Loucy (cell line): ENCODE results near the gene IL24.

Experiments
- H2AFZ ChIP-seq: fragments of 200-600 bp; sonication (generic); 2 replicates; pipeline ENCODE4 v1.6.0; 2016; ENCODE audit warnings: antibody characterized with exemption, mild to moderate bottlenecking, low read length, moderate library complexity
- H3F3A ChIP-seq: fragments of 200-600 bp; 2 replicates; pipeline ENCODE4 v1.6.0; 2016; ENCODE audit warnings: antibody characterized with exemption, low read depth, mild to moderate bottlenecking
- H3K27me3 ChIP-seq: fragments of 200-600 bp; sonication (generic); 2 replicates; pipeline ENCODE4 v1.6.1; 2014; ENCODE audit warnings: low read length, mild to moderate bottlenecking; ENCODE audit not compliant: insufficient read depth, poor library complexity, severe bottlenecking
- H3K36me3 ChIP-seq: fragments of 200-600 bp; sonication (generic); 2 replicates; pipeline ENCODE4 v1.6.1; 2016; ENCODE audit warnings: low read length; ENCODE audit not compliant: insufficient read depth
- H3K4me1 ChIP-seq: fragments of 200-600 bp; sonication (generic); 2 replicates; pipeline ENCODE4 v1.5.1; 2014; ENCODE audit warnings: low read length, mild to moderate bottlenecking; ENCODE audit not compliant: insufficient read depth, poor library complexity, severe bottlenecking
- H3K4me2 ChIP-seq: fragments of 200-600 bp; sonication (generic); 2 replicates; pipeline ENCODE4 v1.6.0; 2014; ENCODE audit warnings: antibody characterized with exemption, low read length, low read depth, mild to moderate bottlenecking; ENCODE audit not compliant: poor library complexity, severe bottlenecking
- H3K4me3 ChIP-seq: fragments of 200-600 bp; sonication (generic); 2 replicates; pipeline ENCODE4 v1.5.1; 2014; ENCODE audit warnings: low read length, mild to moderate bottlenecking, mixed read lengths; ENCODE audit not compliant: poor library complexity, severe bottlenecking
- H3K79me2 ChIP-seq: fragments of 200-600 bp; sonication (generic); 2 replicates; pipeline ENCODE4 v1.6.1; 2014; ENCODE audit warnings: low read length; ENCODE audit not compliant: insufficient read depth
- H3K9ac ChIP-seq: fragments of 200-600 bp; sonication (generic); 2 replicates; pipeline ENCODE4 v1.6.0; 2014; ENCODE audit warnings: mild to moderate bottlenecking, low read depth, low read length, moderate library complexity; ENCODE audit not compliant: poor library complexity, severe bottlenecking
- H3K9me2 ChIP-seq: fragments of 200-600 bp; sonication (generic); replicated peaks from 2 replicates; pipeline ENCODE4 v1.6.1; 2016; ENCODE audit warnings: low read depth, low read length, mixed read lengths
- H3K9me3 ChIP-seq: fragments of 200-600 bp; sonication (generic); 2 replicates; pipeline ENCODE4 v1.6.1; 2014; ENCODE audit warnings: mild to moderate bottlenecking, antibody characterized with exemption, low read length, low read depth; ENCODE audit not compliant: insufficient read depth
- H4K20me1 ChIP-seq: fragments of 200-600 bp; sonication (generic); 2 replicates; pipeline ENCODE4 v1.6.0; 2014; ENCODE audit warnings: antibody characterized with exemption, low read length, mild to moderate bottlenecking; ENCODE audit not compliant: insufficient read depth, poor library complexity, severe bottlenecking
- EZH2phosphoT487 ChIP-seq: fragments of 200-600 bp; IDR thresholded peaks from 2 replicates; pipeline ENCODE4 v1.6.1; 2018; ENCODE audit warnings: antibody characterized with exemption, mild to moderate bottlenecking, moderate library complexity, borderline replicate concordance
- TF ChIP-seq, protein P1 (sequence below): fragments of 200-600 bp; sonication (generic); conservative IDR thresholded peaks from 2 replicates; pipeline ENCODE4 v1.5.1; 2014; ENCODE audit warnings: mild to moderate bottlenecking, antibody characterized with exemption, low read length

IL24 gene

GRCh38 chr1:206916000-206916709 is 18.9 kb downstream of the IL24 start:
- Histone ChIP-seq H3K9me2 (no peaks in the 10 kb centered on the region), H3F3A (no peaks in the 10 kb centered on the region), H3K4me1 (peaks cover 5% of the 10 kb centered on the region), H4K20me1 (no peaks in the 10 kb centered on the region), H3K4me2 (no peak overlapping the region), H2AFZ (no peak overlapping the region), H3K9ac (no peak overlapping the region), H3K79me2 (no peaks in the 10 kb centered on the region), H3K36me3 (no peaks in the 10 kb centered on the region), H3K4me3 (no peak overlapping the region), H3K27me3 (no peaks in the 10 kb centered on the region), H3K9me3 (no peaks in the 10 kb centered on the region)
- TF ChIP-seq, protein P1, sequence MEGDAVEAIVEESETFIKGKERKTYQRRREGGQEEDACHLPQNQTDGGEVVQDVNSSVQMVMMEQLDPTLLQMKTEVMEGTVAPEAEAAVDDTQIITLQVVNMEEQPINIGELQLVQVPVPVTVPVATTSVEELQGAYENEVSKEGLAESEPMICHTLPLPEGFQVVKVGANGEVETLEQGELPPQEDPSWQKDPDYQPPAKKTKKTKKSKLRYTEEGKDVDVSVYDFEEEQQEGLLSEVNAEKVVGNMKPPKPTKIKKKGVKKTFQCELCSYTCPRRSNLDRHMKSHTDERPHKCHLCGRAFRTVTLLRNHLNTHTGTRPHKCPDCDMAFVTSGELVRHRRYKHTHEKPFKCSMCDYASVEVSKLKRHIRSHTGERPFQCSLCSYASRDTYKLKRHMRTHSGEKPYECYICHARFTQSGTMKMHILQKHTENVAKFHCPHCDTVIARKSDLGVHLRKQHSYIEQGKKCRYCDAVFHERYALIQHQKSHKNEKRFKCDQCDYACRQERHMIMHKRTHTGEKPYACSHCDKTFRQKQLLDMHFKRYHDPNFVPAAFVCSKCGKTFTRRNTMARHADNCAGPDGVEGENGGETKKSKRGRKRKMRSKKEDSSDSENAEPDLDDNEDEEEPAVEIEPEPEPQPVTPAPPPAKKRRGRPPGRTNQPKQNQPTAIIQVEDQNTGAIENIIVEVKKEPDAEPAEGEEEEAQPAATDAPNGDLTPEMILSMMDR: no peak
- no peak for TF ChIP-seq EZH2phosphoT487

DNA sequence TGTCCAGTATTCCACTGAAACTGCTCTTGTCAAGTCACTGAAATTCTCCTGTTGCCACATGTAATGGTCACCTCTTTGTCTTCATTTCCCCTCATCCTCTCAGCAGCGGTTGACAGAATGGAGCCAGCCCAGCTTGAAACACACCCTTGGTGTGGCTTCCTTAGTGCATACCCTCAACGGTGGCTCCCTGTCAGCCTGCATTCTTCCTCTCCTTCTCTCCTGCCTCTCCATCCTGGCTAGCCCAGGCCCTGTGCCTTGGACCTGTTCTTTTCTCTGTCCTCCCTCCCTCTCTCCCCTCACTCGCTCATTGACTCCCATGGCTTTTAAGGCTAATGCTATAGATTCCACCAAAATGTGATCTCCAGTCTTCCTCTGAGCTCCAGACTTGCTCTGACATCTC is 20.8 kb downstream of the IL24 start:
- no peak overlapping the region for H3K4me2 ChIP-seq
- TF ChIP-seq, protein P1: no peak
- TF ChIP-seq EZH2phosphoT487: no peak
- H3K4me3 ChIP-seq: no peak overlapping the region

GRCh38 chr1:206921772-206922265 is 24.6 kb downstream of the IL24 start, which contains the start of gene FCMR:
Gene FCMR (minus strand): TSS chr1:206921941. CDS start chr1:206921854, 87 bp downstream.
- Histone ChIP-seq H3K9me2 (no peaks in the 10 kb centered on the region), H4K20me1 (no peaks in the 10 kb centered on the region), H3K4me1 (peaks cover 33% of the 10 kb centered on the region), H3K4me2 (peak within 1 kb of the TSS; percentile 72), H3K4me3 (peak within 1 kb of the TSS; percentile 56), H3K27me3 (no peaks in the 10 kb centered on the region), H3K9ac (peak within 1 kb of the TSS; percentile 63), H2AFZ (peak within 1 kb of the TSS; percentile 75), H3K79me2 (no peaks in the 10 kb centered on the region), H3K36me3 (no peaks in the 10 kb centered on the region), H3K9me3 (no peaks in the 10 kb centered on the region), H3F3A (no peaks in the 10 kb centered on the region)
- TF ChIP-seq EZH2phosphoT487: no peak
- TF ChIP-seq, protein P1: no peak

More for the DNA sequence above, 20.8 kb downstream of the IL24 start:
- H3F3A ChIP-seq: no peaks in the 10 kb centered on the region
- H3K9me3 ChIP-seq: no peaks in the 10 kb centered on the region
- no peak overlapping the region for H3K9ac ChIP-seq
- no peaks in the 10 kb centered on the region for H3K36me3 ChIP-seq
- no peaks in the 10 kb centered on the region for H3K27me3 ChIP-seq
- H4K20me1 ChIP-seq: no peaks in the 10 kb centered on the region
- no peak overlapping the region for H2AFZ ChIP-seq
- H3K79me2 ChIP-seq: no peaks in the 10 kb centered on the region
- H3K4me1 ChIP-seq: peaks cover 24% of the 10 kb centered on the region
- H3K9me2 ChIP-seq: no peaks in the 10 kb centered on the region
